Keratinocyte (primary cell): ENCODE data around the gene DSCAM. TPM values are rescaled to one million over a fixed set of nuclear protein-coding genes. Genes with fewer than 3 reads are reported as not detected.

Experiments used
- DNase-seq: peaks from one replicate; pipeline ENCODE4 v3.0.0-alpha.2; 2011; ENCODE audit warnings: low read depth, missing footprints, low spot score
- FAIRE-seq: peaks from 2 replicates; lab custom pipeline; 2011; peaks lifted over from hg19 to GRCh38; lab: Jason Lieb, UNC
- H2AFZ ChIP-seq: 2 replicates; pipeline ENCODE4 v1.6.0; 2012; ENCODE audit warnings: low read length, control low read depth, inconsistent platforms; ENCODE audit not compliant: control insufficient read depth
- H3K27ac ChIP-seq: 2 replicates; pipeline ENCODE4 v1.5.1; 2011; ENCODE audit warnings: low read length; ENCODE audit not compliant: control insufficient read depth, insufficient read depth
- H3K27me3 ChIP-seq: 3 replicates; pipeline ENCODE4 v1.6.0; 2011; ENCODE audit warnings: low read length; ENCODE audit not compliant: control insufficient read depth, insufficient read depth; ENCODE audit errors: extremely low read depth
- H3K36me3 ChIP-seq, 2 experiments: 2 replicates in 1 of 2; 3 replicates in 1 of 2; pipeline ENCODE4 v1.5.1; 2011; ENCODE audit warnings: low read length in 2 of 2, mild to moderate bottlenecking in 1 of 2; ENCODE audit not compliant: control insufficient read depth in 2 of 2, insufficient read depth in 2 of 2; ENCODE audit errors: extremely low read depth in 1 of 2
- H3K4me1 ChIP-seq: 3 replicates; pipeline ENCODE4 v1.5.1; 2011; ENCODE audit warnings: low read length; ENCODE audit not compliant: control insufficient read depth, insufficient read depth; ENCODE audit errors: extremely low read depth
- H3K4me2 ChIP-seq: 3 replicates; pipeline ENCODE4 v1.6.0; 2011; ENCODE audit warnings: low read depth, low read length; ENCODE audit not compliant: control insufficient read depth, insufficient read depth; ENCODE audit errors: extremely low read depth
- H3K4me3 ChIP-seq, 3 experiments: fragments of 200-600 bp in 1 of 3; sonication (generic) in 1 of 3; 2 replicates in 2 of 3; 3 replicates in 1 of 3; pipeline ENCODE4 v1.5.1; 2011 to 2016; ENCODE audit warnings: low read length in 3 of 3, mild to moderate bottlenecking in 3 of 3, control low read depth in 2 of 3, inconsistent platforms in 1 of 3, low read depth in 1 of 3, mixed read lengths in 1 of 3, mixed run types in 1 of 3, moderate library complexity in 1 of 3; ENCODE audit not compliant: control insufficient read depth in 2 of 3, insufficient read depth in 2 of 3; ENCODE audit errors: extremely low read depth in 1 of 3
- H3K79me2 ChIP-seq: 2 replicates; pipeline ENCODE4 v1.6.0; 2012; ENCODE audit warnings: low read length; ENCODE audit not compliant: control insufficient read depth, insufficient read depth
- H3K9ac ChIP-seq: 3 replicates; pipeline ENCODE4 v1.6.0; 2011; ENCODE audit warnings: low read length; ENCODE audit not compliant: control insufficient read depth, insufficient read depth; ENCODE audit errors: extremely low read depth
- H3K9me1 ChIP-seq: 3 replicates; pipeline ENCODE4 v1.6.0; 2011; ENCODE audit warnings: low read length; ENCODE audit not compliant: control insufficient read depth, insufficient read depth; ENCODE audit errors: extremely low read depth
- H3K9me3 ChIP-seq: 2 replicates; pipeline ENCODE4 v1.5.1; 2012; ENCODE audit warnings: low read depth, low read length; ENCODE audit not compliant: control insufficient read depth
- H4K20me1 ChIP-seq: 3 replicates; pipeline ENCODE4 v1.6.0; 2011; ENCODE audit warnings: low read length; ENCODE audit not compliant: control insufficient read depth, insufficient read depth; ENCODE audit errors: extremely low read depth
- CTCF ChIP-seq, 3 experiments: IDR thresholded peaks in 1 of 3; conservative IDR thresholded peaks in 1 of 3; optimal IDR thresholded peaks in 1 of 3; 2 replicates in 2 of 3; 3 replicates in 1 of 3; pipeline versions ENCODE3 to v1.5.1; 2011; ENCODE audit warnings: low read length in 3 of 3, mild to moderate bottlenecking in 3 of 3, moderate library complexity in 2 of 3, control low read depth in 1 of 3, inconsistent platforms in 1 of 3; ENCODE audit not compliant: insufficient read depth in 2 of 3; ENCODE audit errors: extremely low read depth in 1 of 3
- EZH2 ChIP-seq: IDR thresholded peaks from one replicate; pipeline ENCODE4 v1.6.1; 2012; ENCODE audit warnings: inconsistent platforms, mild to moderate bottlenecking, low read length, moderate library complexity
- dilution Hi-C: fragments of 300-500 bp; cut with MboI; formaldehyde crosslinking; loops from one replicate; pipeline ENCODE4 v1.7.0; 2020; ENCODE audit warnings: low sequenced_read_pairs; ENCODE audit not compliant: extremely low pct_ligation_motif_present
- polyA plus RNA-seq, 5 experiments: library from polyadenylated mRNA; depleted of rRNA in 3 of 5; stranded (reverse) in 3 of 5; stranded (forward) in 1 of 5; unstranded in 1 of 5; fragments of >200 nt; gene quantifications; 1 replicate in 1 of 5; 2 replicates in 3 of 5; 3 replicates in 1 of 5; pipeline versions ENCODE4 v1.2.1 to v1.2.3, GENCODE V29; 2011 to 2012; ENCODE audit warnings: missing spikeins in 2 of 5, low read depth in 1 of 5, low replicate concordance in 1 of 5

DSCAM gene
- polyA plus RNA-seq, 1 donor (not counting 4 experiments of a cell fraction or from before 2014, with no cell fraction given), result 2.1 TPM

DNA sequence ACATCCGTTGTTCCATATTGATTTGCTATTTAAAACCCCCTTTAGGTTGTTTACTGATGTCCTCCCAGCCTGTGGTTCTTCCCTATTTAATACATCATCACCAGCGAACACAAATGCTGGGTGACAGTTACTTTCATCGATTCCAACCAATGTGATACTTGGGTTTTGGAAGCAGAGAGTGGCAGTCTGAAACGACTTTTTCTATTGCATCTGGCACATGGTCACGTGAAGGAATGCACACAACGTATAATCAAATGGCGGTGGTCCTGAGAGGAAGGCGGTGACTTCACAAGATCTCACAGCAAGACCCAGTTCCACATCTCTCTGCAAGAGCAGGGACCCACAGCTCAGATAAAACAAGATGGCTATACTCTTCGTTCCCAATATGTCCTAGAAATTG is 213.9 kb downstream of the DSCAM start:
- H3K4me2 ChIP-seq, result no peak overlapping the region
- FAIRE-seq (no peak), DNase-seq (no peak)
- no peak overlapping the region for H2AFZ ChIP-seq
- H3K27ac ChIP-seq, result no peak overlapping the region
- TF ChIP-seq EZH2 (no peak), CTCF (optimal IDR thresholded peaks at IDR 0.05 in 1 of 3, IDR thresholded peaks at IDR 0.05 in 1 of 3, conservative IDR thresholded peaks at IDR 0.05 in 1 of 3; ENCODE audit: extremely low read depth in 1 of 3, insufficient read depth in 2 of 3, low read length in 3 of 3) (no peak)
- no peaks in the 10 kb centered on the region for H4K20me1 ChIP-seq
- no peaks in the 10 kb centered on the region for H3K9me1 ChIP-seq
- H3K9ac ChIP-seq, result no peak overlapping the region
- no peaks in the 10 kb centered on the region for H3K4me1 ChIP-seq
- H3K4me3 ChIP-seq, result no peak overlapping the region
- dilution Hi-C loops, result no loop called here
- H3K9me3 ChIP-seq, result no peaks in the 10 kb centered on the region
- H3K79me2 ChIP-seq, result no peaks in the 10 kb centered on the region
- H3K36me3 ChIP-seq, result no peaks in the 10 kb centered on the region
- H3K27me3 ChIP-seq, result no peaks in the 10 kb centered on the region

DNA sequence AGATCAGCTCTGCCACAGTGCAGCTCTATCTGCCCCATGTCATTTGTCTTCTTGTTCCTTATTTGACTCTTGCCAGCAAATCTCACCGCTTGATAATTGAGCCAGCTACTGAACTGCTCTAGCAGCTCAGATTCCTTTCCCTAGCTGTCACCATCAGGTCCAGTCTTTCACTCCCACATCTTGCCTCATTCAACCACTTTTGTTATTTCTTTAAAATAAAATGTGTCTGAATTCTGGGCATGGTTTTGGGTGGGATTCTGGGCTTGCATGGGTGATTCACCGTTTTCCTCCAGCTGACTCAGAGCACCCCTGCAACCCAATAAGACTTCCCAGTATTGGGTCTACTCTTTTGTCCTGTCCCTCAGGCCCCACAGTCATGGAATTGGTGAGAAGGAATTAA is 215.7 kb downstream of the DSCAM start:
- Histone ChIP-seq H3K9me3 (no peaks in the 10 kb centered on the region), H2AFZ (no peak overlapping the region), H3K4me1 (no peaks in the 10 kb centered on the region), H3K36me3 (no peaks in the 10 kb centered on the region), H3K4me3 (no peak overlapping the region), H3K9ac (no peak overlapping the region), H4K20me1 (no peaks in the 10 kb centered on the region), H3K9me1 (no peaks in the 10 kb centered on the region), H3K27me3 (no peaks in the 10 kb centered on the region), H3K79me2 (no peaks in the 10 kb centered on the region), H3K4me2 (no peak overlapping the region), H3K27ac (no peak overlapping the region)
- no peak for FAIRE-seq
- DNase-seq, result no peak
- dilution Hi-C loops, result no loop called here
- TF ChIP-seq EZH2, result no peak
- no peak for TF ChIP-seq CTCF (optimal IDR thresholded peaks at IDR 0.05 in 1 of 3, IDR thresholded peaks at IDR 0.05 in 1 of 3, conservative IDR thresholded peaks at IDR 0.05 in 1 of 3; ENCODE audit: extremely low read depth in 1 of 3, insufficient read depth in 2 of 3, low read length in 3 of 3)
